ENCODE measurements around the gene MAP4K4.
"Not testable (repeated sequence)": the region's sequence is repeated elsewhere in the genome, so short reads cannot be mapped to it uniquely, and the experiment has no call there.

Gene MAP4K4

DNA sequence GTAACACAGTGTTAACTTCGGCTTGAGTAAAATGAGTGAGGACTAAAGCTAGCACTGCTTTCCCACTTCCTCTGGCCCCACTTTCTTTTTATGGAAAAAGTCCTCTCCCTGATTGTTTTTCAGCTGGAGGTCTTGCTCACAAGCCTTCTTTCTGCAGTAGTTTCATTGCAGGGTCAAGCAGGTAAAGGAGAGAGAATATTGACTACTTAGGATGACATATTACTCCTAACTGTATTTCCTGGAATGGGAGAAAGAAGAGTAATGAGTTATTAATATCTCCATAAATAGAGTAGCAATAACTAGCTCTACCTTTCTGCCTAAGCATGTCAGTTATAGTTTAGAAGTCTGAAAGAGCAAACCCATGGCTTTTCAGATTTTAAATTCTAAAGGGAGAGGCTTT lies 45.0 kb downstream of the MAP4K4 start:
- no peak for DNase-seq (ENCODE audit: low read depth in 2 of 2)

DNA sequence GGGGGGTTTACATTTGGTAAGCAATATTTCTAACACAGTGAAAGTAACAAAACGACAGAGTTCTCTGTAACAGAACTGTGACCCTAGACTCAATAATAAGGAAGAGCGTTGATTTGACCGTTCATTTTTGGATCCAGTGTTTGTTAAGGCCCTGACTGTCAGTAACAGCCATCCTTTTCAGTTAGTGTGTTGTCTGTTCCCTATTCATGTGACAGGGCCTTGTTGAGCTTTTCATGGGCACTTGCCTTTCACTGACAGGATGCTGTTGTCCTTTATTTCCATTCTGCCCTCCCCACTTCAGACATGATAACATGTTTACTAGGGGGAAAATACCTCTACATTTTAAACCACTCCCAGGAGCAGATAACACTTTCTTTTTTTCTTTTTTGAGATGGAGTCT lies 45.8 kb downstream of the MAP4K4 start:
- DNase-seq (ENCODE audit: low read depth in 2 of 2) = no peak

DNA sequence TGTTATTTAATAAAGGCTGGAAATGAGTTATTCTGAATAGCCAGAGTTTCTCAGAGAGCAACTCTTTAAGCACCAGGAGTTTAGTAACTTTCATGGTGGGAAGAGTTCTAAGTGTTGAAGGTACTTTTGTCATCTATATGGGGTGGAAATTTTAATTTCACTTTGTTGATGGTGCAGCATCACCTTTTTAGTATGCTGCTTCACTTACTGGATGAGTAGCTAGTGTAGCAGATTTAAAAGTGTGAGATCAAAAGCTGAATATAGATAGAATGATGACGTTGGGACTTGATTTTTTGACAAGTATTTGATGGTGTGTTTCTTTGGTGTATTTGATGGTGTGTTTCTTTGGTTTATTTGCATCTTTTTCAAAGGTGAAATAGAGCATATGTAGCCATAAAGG lies 47.3 kb downstream of the MAP4K4 start:
- no peak for DNase-seq (ENCODE audit: low read depth in 2 of 2)

DNA sequence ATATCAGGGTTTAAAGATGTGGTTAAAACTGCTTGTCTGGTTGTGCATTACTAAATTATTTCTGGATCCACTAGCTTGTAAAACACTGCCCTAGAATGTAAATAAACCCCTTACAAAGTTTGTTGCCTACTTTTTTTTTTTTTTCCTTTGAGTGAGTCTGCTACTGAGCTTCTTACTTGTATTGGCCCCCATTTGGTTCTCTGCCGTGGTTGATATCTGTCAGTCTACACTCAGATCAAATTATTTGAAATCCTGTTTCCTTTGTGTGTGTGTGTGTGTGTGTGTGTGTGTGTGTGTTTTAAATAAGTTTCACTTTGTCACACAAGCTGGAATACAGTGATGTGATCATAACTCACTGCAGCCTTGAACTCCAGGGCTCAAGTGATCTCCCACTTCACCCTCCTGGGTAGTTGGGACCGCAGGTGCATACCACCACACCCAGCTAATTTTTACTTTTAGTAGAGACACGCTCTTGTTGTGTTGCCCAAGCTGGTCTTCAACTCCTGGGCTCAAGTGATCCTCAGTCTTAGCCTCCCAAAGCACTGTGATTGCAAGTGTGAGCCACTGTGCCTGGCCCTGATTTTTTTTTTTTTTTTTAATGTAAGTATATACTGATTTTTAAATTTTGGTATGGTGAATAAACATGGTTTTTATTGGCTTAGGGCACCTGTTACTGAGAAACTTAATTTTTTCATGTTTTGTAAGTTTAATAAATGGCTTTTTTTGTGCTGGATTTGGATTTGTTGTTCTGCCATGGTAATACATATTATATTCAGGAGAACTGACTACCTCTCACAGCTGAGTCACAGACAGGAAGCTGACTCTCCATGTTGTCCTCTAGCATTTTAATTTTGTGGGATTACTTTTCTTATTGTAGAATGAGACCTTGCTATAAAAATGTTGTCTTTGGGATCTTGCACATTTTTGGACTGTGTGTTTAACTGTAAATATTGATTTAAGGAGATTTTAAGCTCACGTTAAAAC lies 48.5 kb downstream of the MAP4K4 start:
- no peak for DNase-seq (ENCODE audit: low read depth in 2 of 2)

DNA sequence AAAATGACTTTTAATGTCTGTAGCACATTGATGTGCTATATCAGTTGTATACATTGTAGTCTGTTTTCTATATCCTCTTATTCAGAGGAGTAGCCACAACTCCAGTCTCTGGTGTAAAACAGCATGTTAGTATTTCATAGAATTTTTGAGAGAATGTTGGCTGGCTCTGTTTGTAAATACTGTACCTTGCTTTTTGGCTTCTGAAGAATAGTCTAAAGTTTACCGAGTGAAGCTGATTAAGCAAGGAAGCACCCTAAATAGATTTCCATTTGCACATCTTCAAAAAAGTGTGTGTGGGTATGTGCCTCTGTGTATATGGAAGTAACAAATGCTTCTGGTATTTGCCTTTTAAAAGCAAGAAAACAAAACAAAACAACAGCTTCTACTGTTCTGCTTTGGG lies 50.5 kb downstream of the MAP4K4 start:
- DNase-seq (ENCODE audit: low read depth in 2 of 2) = no peak

DNA sequence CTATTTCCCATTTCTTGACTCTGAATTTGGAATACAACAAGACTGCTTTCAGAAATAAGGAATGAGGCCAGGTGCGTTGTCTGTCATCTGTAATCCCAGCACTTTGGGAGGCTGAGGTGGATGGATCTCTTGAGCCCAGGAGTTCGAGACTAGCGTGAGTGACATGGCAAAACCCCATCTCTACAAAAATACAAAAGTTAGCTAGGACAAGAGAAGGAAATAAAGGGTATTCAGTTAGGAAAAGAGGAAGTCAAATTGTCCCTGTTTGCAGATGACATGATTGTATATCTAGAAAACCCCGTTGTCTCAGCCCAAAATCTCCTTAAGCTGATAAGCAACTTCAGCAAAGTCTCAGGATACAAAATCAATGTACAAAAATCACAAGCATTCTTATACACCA lies 51.0 kb downstream of the MAP4K4 start:
- DNase-seq (ENCODE audit: low read depth in 2 of 2) = not testable (repeated sequence)

DNA sequence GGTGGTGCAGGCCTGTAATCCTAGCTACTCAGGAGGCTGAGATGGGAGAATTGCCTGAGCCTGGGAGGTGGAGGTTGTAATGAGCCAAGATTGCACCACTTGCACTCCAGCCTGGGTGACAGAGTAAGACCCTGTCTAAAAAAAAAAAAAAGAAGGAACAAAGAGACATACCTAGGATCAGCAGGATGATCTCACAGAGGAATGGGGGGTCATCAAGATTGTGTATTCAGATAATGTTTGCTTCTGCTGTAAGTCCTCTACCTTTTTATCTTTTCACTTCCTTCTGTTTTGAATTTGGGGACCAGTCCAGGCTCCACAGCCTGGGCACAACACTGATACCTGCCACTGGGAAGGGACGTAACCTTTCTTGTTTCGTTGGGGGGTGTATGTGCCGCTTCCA lies 53.2 kb downstream of the MAP4K4 start:
- no peak for DNase-seq (ENCODE audit: low read depth in 2 of 2)

DNA sequence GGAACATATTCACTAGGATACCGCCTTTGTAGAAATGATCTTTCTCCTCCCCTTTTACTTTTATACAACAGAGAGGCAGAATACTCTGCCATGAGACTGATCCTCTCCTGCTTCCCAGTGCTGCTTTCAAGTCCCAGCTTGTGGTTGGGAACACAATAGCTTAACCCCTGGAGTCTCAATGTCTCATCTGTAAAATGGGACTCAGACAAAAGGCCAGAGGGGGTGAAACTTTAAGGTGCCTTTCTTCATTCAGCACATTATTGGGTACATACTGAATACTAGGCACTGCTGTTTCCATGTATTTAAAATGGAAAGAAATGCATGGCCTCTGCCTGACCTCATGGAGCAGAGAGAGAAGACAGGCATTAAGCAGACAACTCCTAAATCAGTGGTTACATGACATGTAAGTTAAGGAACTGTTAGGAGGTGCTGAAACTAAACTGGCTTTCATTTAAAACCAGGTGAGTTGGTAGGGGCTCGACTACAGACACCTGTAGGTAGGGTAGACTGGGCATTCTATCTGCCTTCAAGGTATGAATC lies 53.8 kb downstream of the MAP4K4 start:
- no peak for DNase-seq (ENCODE audit: low read depth in 2 of 2)

DNA sequence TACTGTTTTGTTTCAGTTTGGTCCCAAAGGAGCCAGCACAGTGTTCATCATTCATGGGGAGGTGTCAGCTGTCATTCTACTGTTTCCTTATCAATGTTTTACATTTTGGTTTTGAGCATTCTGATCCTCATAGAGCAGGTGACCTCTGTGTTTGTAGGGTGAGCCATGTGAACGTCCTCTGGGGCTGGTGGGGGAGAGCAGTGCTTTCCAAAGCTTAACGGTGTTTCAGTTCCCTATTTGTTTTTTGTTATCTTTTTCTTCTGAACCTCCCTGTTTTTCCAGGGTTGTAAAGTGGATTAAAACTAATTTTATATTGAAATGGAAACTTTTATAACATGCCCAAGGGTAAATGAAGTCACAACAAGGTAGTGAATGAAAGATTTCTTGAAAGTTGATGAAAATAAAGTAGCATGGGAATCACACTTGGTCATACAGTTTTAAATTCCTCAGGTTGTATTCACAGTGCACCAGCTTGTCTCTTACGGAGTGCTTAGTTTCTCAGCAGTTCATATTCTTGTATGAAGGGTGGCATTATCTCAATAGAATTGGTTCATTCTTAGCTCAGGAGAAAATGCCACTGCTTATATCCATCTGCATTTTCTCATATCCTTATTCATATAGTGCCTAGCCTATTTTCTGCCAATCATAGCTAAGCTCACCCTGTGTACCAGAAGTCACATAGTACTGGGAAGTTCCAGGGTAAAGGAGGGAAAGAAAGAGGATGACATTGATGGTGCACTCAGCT lies 54.5 kb downstream of the MAP4K4 start:
- DNase-seq (ENCODE audit: low read depth in 2 of 2) = no peak

DNA sequence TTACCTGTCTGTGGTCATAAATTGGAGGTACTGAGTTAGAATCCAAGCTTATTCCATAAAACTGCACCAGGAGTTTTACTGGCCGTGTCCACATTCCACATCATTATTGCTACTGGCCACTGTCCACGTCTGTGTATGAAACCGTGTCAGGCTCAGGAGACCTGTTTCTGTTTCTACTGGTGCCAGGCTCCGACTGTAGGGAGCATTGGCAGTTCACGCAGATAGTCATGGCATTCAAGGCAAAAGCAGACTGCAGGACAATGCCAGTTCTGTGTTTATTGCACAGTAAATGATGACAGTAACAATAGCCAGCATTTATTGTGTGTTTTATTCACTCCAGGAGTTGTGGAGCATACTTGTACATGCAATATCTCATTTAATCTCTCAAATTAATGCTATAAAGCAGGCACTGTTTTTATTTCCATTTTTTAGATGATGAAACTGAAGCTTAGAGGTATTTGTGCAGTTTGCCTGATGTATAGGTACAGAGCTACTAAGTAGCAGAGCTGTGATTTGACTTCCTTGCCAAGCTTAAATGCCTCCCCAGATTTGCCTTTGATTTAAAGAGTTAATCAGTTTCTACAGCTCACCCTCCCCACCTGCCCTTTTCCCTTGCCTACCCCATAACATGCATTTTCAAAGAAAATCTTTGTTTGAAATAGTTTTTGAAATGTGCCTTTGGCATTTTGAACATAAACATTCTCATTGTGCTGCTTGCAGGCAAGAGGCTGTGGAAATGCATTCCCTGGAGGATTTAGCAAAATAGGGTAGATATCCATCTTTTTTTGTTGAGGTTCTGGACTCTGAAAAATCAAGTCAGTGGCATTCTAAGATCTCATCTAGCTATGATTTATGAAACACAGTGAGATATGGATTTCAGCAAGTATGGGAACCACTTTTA lies 55.5 kb downstream of the MAP4K4 start:
- no peak for DNase-seq (ENCODE audit: low read depth in 2 of 2)

DNA sequence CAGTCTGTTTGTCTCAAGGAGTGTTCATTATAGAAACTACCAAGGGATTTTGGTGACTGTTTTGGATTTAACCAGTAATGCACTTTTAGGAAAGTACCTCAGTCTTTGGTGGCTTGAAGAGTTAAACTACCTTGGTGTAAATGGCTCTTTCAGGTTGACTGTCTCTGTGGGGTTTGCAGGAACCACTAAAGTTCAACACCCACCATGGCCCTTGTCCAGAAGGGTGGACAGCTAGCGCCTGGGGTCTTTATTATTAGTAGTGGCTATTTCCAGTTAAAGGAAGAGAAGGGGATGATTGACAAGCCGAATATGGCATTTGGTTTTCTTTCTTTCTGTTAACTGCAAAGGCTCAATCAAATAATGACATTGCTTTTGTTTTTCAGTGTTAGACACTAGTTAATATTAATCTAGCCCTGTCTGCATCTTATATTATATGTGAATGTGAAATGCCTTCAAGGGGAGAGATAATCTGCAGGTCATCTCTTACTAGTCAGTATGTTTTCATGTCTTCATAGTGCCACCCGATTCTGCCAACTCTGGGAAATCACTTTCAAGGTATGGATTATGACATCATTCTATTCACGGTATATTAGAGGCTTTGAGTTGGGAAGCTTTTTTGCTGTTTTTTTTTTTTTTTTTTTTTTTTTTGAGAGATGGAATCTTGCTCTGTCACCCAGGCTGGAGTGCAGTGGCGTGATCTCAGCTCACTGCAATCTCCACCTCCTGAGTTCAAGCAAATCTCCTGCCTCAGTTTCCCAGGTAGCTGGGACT lies 56.4 kb downstream of the MAP4K4 start:
- no peak for DNase-seq (ENCODE audit: low read depth in 2 of 2)

DNA sequence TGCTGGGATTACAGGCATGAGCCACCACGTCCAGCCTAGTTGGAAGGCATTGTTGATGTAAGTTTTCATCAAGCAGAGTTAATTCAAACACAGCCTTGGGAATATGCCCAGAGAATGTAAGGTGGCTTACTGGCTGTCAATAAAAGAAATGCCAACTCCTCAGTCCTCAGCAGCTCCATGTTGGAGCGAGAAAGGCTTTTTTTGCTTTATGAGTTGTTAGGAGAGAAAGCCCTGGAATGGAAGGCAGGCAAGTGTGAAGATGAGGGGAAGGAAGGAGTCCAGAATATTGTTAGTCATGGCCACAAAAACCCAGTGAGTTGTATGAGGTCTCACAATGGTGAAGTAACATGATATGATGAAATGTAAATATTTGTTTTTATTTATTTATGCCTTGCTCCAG lies 57.1 kb downstream of the MAP4K4 start:
- DNase-seq (ENCODE audit: low read depth in 2 of 2) = no peak

DNA sequence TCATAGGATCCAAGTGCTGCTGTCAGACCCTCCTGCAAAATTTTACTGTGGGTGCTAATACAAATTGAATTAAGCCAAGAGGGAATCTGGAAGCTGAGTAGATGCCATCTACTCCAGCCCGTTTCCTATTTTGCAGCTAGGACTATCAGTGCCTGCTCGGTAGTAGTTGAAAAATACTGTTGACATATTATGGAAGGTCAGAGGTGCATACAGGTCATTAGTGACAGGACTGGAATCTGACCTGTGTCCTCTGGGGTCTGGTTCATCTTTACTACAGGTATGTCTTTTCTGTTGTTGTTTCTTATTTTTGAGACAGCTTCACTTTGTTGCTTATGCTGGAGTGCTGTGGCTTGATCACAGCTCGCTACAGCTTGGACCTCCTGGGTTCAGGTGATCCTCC lies 58.8 kb downstream of the MAP4K4 start:
- DNase-seq (ENCODE audit: low read depth in 2 of 2) = no peak

DNA sequence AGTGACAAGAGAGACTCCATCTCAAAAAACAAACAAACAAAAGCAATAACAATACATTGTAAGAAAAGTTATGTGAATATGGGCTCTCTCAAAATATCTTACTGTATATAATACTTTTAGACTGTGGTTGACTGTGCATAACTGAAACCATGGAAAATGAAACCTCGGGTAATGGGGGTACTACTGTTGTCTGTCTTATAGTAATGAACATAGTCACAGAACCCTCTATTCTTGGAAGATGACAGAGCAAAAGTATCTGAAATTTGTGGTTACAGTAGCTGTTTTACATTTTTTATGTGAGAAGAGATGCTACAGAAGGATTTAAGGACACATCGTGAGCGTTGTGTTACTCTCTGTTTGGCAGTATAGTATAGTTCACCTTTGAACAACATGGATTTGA lies 60.5 kb downstream of the MAP4K4 start:
- DNase-seq (ENCODE audit: low read depth in 2 of 2) = no peak

DNA sequence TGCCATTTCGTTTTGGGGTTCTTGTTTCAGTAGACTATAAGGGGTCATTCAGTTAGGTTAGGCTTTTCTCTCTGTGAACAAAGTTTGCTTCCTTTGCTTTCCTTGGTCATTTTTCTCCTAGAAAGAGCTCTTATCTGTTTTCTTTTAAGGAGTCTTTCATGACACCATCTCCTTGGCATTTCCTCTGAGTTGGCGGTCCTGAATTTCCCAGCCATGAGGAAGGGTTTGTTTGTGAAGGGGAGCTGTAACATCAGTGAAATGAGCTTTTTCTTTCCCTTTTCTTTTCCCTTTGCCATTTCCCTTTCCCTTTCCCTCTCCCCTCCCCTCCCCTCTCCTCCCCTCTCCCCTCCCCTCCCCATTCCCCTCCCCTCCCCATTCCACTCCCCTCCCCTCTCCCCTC lies 61.7 kb downstream of the MAP4K4 start:
- DNase-seq (ENCODE audit: low read depth in 2 of 2) = no peak

DNA sequence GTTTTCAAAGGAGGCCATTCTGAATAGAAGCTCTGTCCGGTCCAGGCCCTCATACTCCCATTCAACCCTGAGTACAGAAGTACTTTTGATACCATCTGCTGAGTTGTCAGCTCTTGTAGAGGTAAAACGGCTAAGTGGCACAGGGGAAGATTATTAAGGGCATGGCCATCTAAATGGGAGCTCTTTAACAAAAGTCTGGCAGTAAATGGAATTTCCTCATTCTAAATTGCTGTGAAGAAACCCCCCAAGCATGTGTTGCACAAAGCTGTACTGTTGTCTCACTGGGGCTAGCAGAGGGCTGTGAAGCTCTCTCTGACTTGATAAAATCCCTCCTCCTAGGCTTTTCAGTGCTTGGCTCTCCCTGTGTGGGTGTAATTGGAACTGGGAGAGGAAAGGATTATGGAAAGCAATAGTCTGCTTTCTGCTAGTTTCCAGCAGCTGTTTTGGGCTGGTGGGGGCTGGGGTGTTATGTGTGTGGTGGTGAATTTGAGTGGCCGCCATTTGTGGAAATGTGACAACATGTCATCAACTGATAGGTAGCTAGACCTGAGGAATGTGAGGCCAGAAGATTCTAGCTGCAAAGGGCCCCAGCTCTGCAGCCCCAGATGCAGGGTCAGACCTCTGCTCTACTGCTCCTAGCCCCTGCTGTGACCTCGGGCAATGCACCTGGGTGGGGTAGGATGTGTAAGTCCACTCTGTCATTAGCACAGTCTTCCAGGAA lies 65.1 kb downstream of the MAP4K4 start:
- no peak for DNase-seq (ENCODE audit: low read depth in 2 of 2)

DNA sequence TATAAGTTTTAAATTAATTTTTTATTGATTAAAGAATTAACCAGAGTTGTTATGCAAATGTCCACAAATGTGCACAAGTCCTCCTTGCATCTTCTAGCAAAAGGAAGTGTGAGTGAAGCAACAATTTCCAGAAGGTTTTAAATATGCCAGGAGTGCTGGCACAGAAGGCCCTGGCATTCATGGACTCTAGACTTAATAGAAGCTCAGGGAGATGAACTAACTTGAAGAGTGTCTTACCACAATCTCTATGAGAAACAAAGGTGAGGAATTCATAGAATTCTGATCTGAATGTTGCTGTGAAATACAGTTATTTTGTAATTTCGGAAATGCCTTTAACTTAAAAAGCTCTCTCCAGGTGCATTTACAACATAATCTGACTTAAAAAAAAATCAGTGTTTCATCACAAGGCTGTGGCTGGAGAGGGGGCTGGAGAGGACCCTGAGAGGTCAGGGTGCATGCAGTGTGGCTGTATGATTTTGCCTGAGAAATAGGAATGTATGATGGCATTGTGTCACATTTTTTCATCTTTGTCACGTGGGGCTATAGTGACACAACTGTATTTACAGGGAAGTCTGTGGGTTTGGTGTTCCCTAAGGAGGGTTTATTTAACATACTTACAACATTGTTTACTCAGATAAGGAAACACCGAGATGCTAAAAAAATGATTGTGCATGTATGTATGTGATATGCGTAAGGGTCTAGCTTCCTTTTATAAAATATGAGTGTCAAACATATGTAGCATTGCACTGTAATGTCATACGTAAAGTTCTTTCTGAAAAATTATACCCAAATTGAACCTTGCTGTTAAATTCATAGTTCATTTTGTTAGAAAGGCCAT lies 66.2 kb downstream of the MAP4K4 start:
- DNase-seq (ENCODE audit: low read depth in 2 of 2) = no peak

DNA sequence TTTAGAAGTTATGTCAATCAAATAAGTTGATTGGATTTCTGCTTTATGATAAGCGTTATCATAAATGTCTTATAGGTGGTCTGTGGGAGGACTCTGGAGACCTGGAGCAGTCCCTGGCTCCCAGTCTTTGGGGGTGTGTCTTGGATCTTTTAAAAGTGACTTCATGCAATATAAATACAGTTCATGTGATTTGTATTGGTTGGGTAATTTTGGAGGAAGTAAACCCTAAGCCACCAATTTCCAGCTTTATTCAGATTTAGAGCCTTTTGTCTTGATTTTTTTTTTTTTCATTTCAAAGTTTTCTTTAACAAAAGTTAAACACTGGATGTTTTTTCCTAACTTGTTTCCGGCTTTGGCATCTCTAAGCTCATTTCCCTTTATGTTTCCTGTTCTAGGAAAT lies 68.8 kb downstream of the MAP4K4 start:
- no peak for DNase-seq (ENCODE audit: low read depth in 2 of 2)
